ENCODE data around the gene RPUSD1. TPM values are rescaled to one million over a fixed set of nuclear protein-coding genes. Genes with fewer than 3 reads are reported as not detected.

RPUSD1 gene
- total RNA-seq, 2 donors from 2014 or later: 12.3 to 13.9 TPM

- Histone ChIP-seq H3K27ac (no peak overlapping the region), H3K4me1 (ENCODE audit: control insufficient read depth in 1 of 2, low read depth in 2 of 2) (no peaks in the 10 kb centered on the region), H3K36me3 (no peaks in the 10 kb centered on the region), H3K27me3 (replicated peaks; ENCODE audit: insufficient read depth) (no peaks in the 10 kb centered on the region), H3K4me3 (no peak overlapping the region), H3K9me3 (no peaks in the 10 kb centered on the region)
- DNase-seq (ENCODE audit: low spot score): no peak
- no peak for ATAC-seq (ENCODE audit: insufficient number of reproducible peaks, low FRiP score, low read depth)
- TF ChIP-seq CTCF (IDR thresholded peaks at IDR 0.05): no peak
Measured at GRCh38 chr16:802461-802860, 14.3 kb upstream of the RPUSD1 start.

- no peak for ATAC-seq (ENCODE audit: insufficient number of reproducible peaks, low FRiP score, low read depth)
- DNase-seq (ENCODE audit: low spot score): no peak
- TF ChIP-seq CTCF (IDR thresholded peaks at IDR 0.05): no peak
- no peaks in the 10 kb centered on the region for H3K36me3 ChIP-seq
- no peaks in the 10 kb centered on the region for H3K27me3 ChIP-seq (replicated peaks; ENCODE audit: insufficient read depth)
- no peaks in the 10 kb centered on the region for H3K9me3 ChIP-seq
- no peak overlapping the region for H3K27ac ChIP-seq
- H3K4me3 ChIP-seq: no peak overlapping the region
- H3K4me1 ChIP-seq (ENCODE audit: control insufficient read depth in 1 of 2, low read depth in 2 of 2): no peaks in the 10 kb centered on the region
Measured at GRCh38 chr16:801584-802363, 13.6 kb upstream of the RPUSD1 start.

- Histone ChIP-seq H3K36me3 (no peaks in the 10 kb centered on the region), H3K9me3 (no peaks in the 10 kb centered on the region), H3K4me1 (ENCODE audit: control insufficient read depth in 1 of 2, low read depth in 2 of 2) (no peaks in the 10 kb centered on the region), H3K27me3 (replicated peaks; ENCODE audit: insufficient read depth) (no peaks in the 10 kb centered on the region), H3K4me3 (no peak overlapping the region), H3K27ac (no peak overlapping the region)
- DNase-seq (ENCODE audit: low spot score) (no peak), ATAC-seq (ENCODE audit: insufficient number of reproducible peaks, low FRiP score, low read depth) (no peak)
- TF ChIP-seq CTCF (IDR thresholded peaks at IDR 0.05): no peak
Measured at GRCh38 chr16:800834-801511, 12.8 kb upstream of the RPUSD1 start.

GRCh38 chr16:799948-800833, 12.0 kb upstream of the RPUSD1 start, which contains the start of gene GNG13:
TSS of gene GNG13 (minus strand) at chr16:800734. CDS start at chr16:799077, 1,657 bp downstream.
- Histone ChIP-seq H3K27ac (no peak within 1 kb of the TSS), H3K4me1 (ENCODE audit: control insufficient read depth in 1 of 2, low read depth in 2 of 2) (no peaks in the 10 kb centered on the region), H3K36me3 (no peaks in the 10 kb centered on the region), H3K4me3 (no peak within 1 kb of the TSS), H3K27me3 (replicated peaks; ENCODE audit: insufficient read depth) (no peaks in the 10 kb centered on the region), H3K9me3 (no peaks in the 10 kb centered on the region)
- ATAC-seq (ENCODE audit: insufficient number of reproducible peaks, low FRiP score, low read depth): no peak
- DNase-seq (ENCODE audit: low spot score): no peak
- no peak for TF ChIP-seq CTCF (IDR thresholded peaks at IDR 0.05)

All from thoracic aorta (tissue), 2 donors.